ENCODE results near the gene CDH3. TPM values are rescaled to one million over a fixed set of nuclear protein-coding genes. Genes with fewer than 3 reads are reported as not detected.

CDH3 gene
- total and polyA plus RNA-seq, 10 of the 15 experiments (the other 5 are each of a cell fraction or from before 2014, with no cell fraction given), result 0.05 to 0.44 (median 0.12) TPM; not detected in 5

- FAIRE-seq, result no peak
- ChIA-PET SMC1A (ENCODE audit: uncharacterized antibody, unreplicated experiment) (interaction anchor here (1.5 to 1.9 kb wide), 2 partner anchors 64 to 108 kb away, joined by 3 to 4 read pairs; no protein-coding TSS in a partner anchor), RAD21 (ENCODE audit: unreplicated experiment) (no interaction called here), POLR2A (no interaction called here), CTCF (interaction anchor here (0.7 to 1.9 kb wide), 6 partner anchors 105 to 169 kb away, joined by 3 to 6 read pairs (median 3); no protein-coding TSS in a partner anchor)
- no peak for DNase-seq (ENCODE audit: low read depth, low spot score)
- peak; percentile 41 for ATAC-seq
- Histone ChIP-seq H3K79me2 (ENCODE audit: control insufficient read depth, insufficient read depth, low read length) (no peaks in the 10 kb centered on the region), H3K4me3 (no peak overlapping the region), H3K4me1 (ENCODE audit: control insufficient read depth, insufficient read depth, low read length) (no peaks in the 10 kb centered on the region), H3K9ac (ENCODE audit: control insufficient read depth, insufficient read depth, low read length) (no peak overlapping the region), H2AFZ (ENCODE audit: control insufficient read depth, low read depth, low read length) (no peak overlapping the region), H3K27me3 (replicated peaks in 1 of 2; ENCODE audit: control insufficient read depth in 2 of 2, insufficient read depth in 2 of 2, low read length in 1 of 2) (no peaks in the 10 kb centered on the region), H3K4me2 (ENCODE audit: control insufficient read depth, insufficient read depth) (no peak overlapping the region), H4K20me1 (ENCODE audit: control insufficient read depth, insufficient read depth) (no peaks in the 10 kb centered on the region), H3K9me3 (replicated peaks; ENCODE audit: control insufficient read depth, insufficient read depth, low read length) (no peaks in the 10 kb centered on the region), H3K27ac (ENCODE audit: control insufficient read depth, insufficient read depth) (no peak overlapping the region), H3K36me3 (ENCODE audit: control insufficient read depth in 2 of 2, insufficient read depth in 2 of 2, low read length in 1 of 2) (no peaks in the 10 kb centered on the region)
- TF ChIP-seq RCOR1 (conservative IDR thresholded peaks at IDR 0.05; ENCODE audit: low read depth, low read length) (no peak), ATF3 (IDR thresholded peaks at IDR 0.05; ENCODE audit: borderline replicate concordance, extremely low read depth, low read depth, low read length) (no peak)
- in situ Hi-C loops (cut with MboI) (no loop called here), intact Hi-C loops (cut with micrococcal nuclease; ENCODE audit: unreplicated experiment) (no loop called here)
- no TSS peak for BruUV-seq (replicated peaks)
- 74% methylated on average over 8 of the region's 8 CpGs for WGBS (ENCODE audit: insufficient coverage, insufficient replicate concordance, low lambda C conversion rate, missing lambda C conversion rate)
These were observed 51.4 kb downstream of the CDH3 start for GRCh38 chr16:68696514-68696913.

- Histone ChIP-seq H3K36me3 (ENCODE audit: control insufficient read depth in 2 of 2, insufficient read depth in 2 of 2, low read length in 1 of 2) (no peaks in the 10 kb centered on the region), H3K4me2 (ENCODE audit: control insufficient read depth, insufficient read depth) (no peak overlapping the region), H3K9ac (ENCODE audit: control insufficient read depth, insufficient read depth, low read length) (no peak overlapping the region), H3K4me3 (no peak overlapping the region), H3K4me1 (ENCODE audit: control insufficient read depth, insufficient read depth, low read length) (no peaks in the 10 kb centered on the region), H4K20me1 (ENCODE audit: control insufficient read depth, insufficient read depth) (no peaks in the 10 kb centered on the region), H3K79me2 (ENCODE audit: control insufficient read depth, insufficient read depth, low read length) (no peaks in the 10 kb centered on the region), H3K27ac (ENCODE audit: control insufficient read depth, insufficient read depth) (no peak overlapping the region), H3K27me3 (replicated peaks in 1 of 2; ENCODE audit: control insufficient read depth in 2 of 2, insufficient read depth in 2 of 2, low read length in 1 of 2) (no peaks in the 10 kb centered on the region), H2AFZ (ENCODE audit: control insufficient read depth, low read depth, low read length) (no peak overlapping the region), H3K9me3 (replicated peaks; ENCODE audit: control insufficient read depth, insufficient read depth, low read length) (no peaks in the 10 kb centered on the region)
- POLR2A ChIA-PET, result no interaction called here
- RAD21 ChIA-PET (ENCODE audit: unreplicated experiment), result interaction anchor here (0.5 to 1.9 kb wide), 3 partner anchors 22 to 206 kb away, joined by 3 to 6 read pairs (median 3); no protein-coding TSS in a partner anchor
- ATAC-seq (no peak), FAIRE-seq (no peak), DNase-seq (ENCODE audit: low read depth, low spot score) (no peak)
- in situ Hi-C loops (cut with MboI) (no loop called here), intact Hi-C loops (cut with micrococcal nuclease; ENCODE audit: unreplicated experiment) (no loop called here)
- WGBS (ENCODE audit: insufficient coverage, insufficient replicate concordance, low lambda C conversion rate, missing lambda C conversion rate), result 59% methylated on average over 23 of the region's 23 CpGs
- CTCF ChIA-PET, result interaction anchor here (1.3 to 3.5 kb wide), 2 partner anchors 103 to 173 kb away, joined by 3 to 15 read pairs; no protein-coding TSS in a partner anchor
- SMC1A ChIA-PET (ENCODE audit: uncharacterized antibody, unreplicated experiment), result interaction anchor here (1.9 kb wide), 1 partner anchor 62 kb away, joined by 4 read pairs; no protein-coding TSS in a partner anchor
- no TSS peak for BruUV-seq (replicated peaks)
- TF ChIP-seq NR2C1 (IDR thresholded peaks at IDR 0.05) (no peak), NFYB (IDR thresholded peaks at IDR 0.05; ENCODE audit: insufficient read depth, low read depth, low read length) (no peak), SP1 (IDR thresholded peaks at IDR 0.05; ENCODE audit: low read depth, low read length) (no peak), YY1 (IDR thresholded peaks at IDR 0.05; ENCODE audit: low read depth, low read length) (no peak)
These were observed 53.0 kb downstream of the CDH3 start for GRCh38 chr16:68698091-68698490.
